HG02870 (cell line): Measurements from ENCODE around the gene CBL.

Experiments used
- ATAC-seq: cut with Tn5 transposase; IDR thresholded peaks from one replicate; pipeline ENCODE4 v1.9.1; 2021; ENCODE audit warnings: mild to moderate bottlenecking, moderate library complexity; ENCODE audit not compliant: unreplicated experiment

Gene CBL

GRCh38 chr11:119340335-119341221 lies 134.4 kb downstream of the CBL start, which contains the start of gene C1QTNF5:
C1QTNF5 (minus strand) TSS chr11:119340883; CDS start chr11:119340397, 486 bp downstream.
- no peak for ATAC-seq

- no peak for ATAC-seq
Measured at GRCh38 chr11:119341222-119342022, 135.3 kb downstream of the CBL start.

- no peak for ATAC-seq
Measured at GRCh38 chr11:119342023-119342300, 135.8 kb downstream of the CBL start.

GRCh38 chr11:119342362-119343130 lies 136.4 kb downstream of the CBL start:
- no peak for ATAC-seq

- no peak for ATAC-seq
Measured at GRCh38 chr11:119343726-119344125, 137.6 kb downstream of the CBL start.

GRCh38 chr11:119344291-119345010 lies 138.3 kb downstream of the CBL start:
- no peak for ATAC-seq

- no peak for ATAC-seq
Measured at GRCh38 chr11:119345685-119346084, 139.5 kb downstream of the CBL start.

- ATAC-seq: no peak
Measured at GRCh38 chr11:119346605-119347004, 140.5 kb downstream of the CBL start, which contains the start of gene MFRP. MFRP (minus strand) TSS chr11:119346705; CDS start chr11:119346513, 192 bp downstream.

GRCh38 chr11:119347242-119347641 lies 141.1 kb downstream of the CBL start:
- no peak for ATAC-seq

- ATAC-seq: no peak
Measured at GRCh38 chr11:119347940-119348605, 141.9 kb downstream of the CBL start.

GRCh38 chr11:119350302-119350701 lies 144.2 kb downstream of the CBL start:
- ATAC-seq: no peak

- no peak for ATAC-seq
Measured at GRCh38 chr11:119351232-119351631, 145.1 kb downstream of the CBL start.

GRCh38 chr11:119352857-119353260 lies 146.7 kb downstream of the CBL start:
- ATAC-seq: no peak

GRCh38 chr11:119355091-119355843 lies 149.1 kb downstream of the CBL start:
- ATAC-seq: no peak

- ATAC-seq: peak; percentile 63
Measured at GRCh38 chr11:119356349-119357031, 150.4 kb downstream of the CBL start.

GRCh38 chr11:119357074-119357473 lies 150.9 kb downstream of the CBL start:
- no peak for ATAC-seq
